ENCODE measurements around the gene FHIT.

The FHIT gene

GRCh38 chr3:61251174-61251972 lies at the start of gene FHIT:
Gene FHIT (minus strand): TSS chr3:61251452.
- peak; percentile 96 for DNase-seq

GRCh38 chr3:61300786-61301185 lies 49.5 kb upstream of the FHIT start:
- no peak for DNase-seq

DNA sequence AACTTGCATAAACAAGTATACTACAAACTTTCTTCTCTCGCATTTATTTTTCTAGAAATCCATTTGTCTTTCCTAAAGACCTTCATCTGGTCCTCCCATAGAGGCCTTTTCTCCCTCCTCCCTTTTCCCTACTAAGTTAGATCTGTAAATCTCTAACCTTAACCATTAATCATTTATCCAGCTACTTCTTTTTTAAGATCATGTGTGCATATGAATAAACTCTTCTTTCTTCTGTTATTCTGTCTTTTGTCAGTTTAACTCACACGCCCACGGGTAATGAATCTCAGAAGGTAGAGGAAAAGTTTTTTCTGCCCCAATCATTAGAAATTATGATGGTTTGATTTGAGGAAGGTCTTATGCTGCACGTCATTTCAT lies 48.7 kb upstream of the FHIT start:
- DNase-seq, result no peak

- no peak for DNase-seq
These were observed 48.2 kb upstream of the FHIT start for GRCh38 chr3:61299343-61300005.

DNA sequence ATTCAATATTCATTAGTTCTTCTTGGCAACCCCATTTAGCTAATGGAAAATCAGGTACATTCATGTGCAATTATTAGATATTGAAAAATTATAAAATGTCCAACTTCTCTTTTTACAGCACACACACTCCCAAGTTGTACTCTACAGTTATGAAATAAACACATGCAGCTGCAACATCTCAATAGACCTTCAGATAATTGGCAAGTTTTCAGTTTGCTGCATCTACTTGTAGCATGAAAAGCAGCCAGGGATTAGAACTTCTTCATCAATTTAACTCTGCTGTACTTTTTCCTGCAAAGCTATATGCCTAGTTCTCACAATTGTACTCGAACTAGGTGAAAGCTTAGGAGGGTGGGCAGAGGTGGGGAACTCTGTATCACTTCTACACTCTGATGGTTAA lies 46.6 kb upstream of the FHIT start:
- DNase-seq, result no peak

DNA sequence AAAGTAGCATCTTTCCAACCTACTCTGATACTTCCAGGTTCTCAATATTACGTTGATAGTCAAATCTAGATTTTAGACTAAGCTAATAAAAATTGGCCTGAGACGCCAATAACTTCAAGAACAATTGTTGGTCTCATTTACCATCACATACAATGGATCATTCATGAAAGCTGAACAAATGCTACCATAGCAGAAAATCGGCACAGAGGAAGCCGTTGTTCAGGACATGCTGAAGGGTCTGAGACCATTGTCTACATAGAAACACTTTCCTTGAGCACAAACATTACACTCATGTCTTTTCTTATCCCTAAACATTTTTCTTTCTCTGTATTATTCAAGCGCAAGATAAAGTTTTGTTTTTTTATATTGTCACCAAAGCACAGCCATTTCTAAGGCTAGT lies 37.2 kb upstream of the FHIT start:
- no peak for DNase-seq

GRCh38 chr3:61283876-61284275 lies 32.6 kb upstream of the FHIT start:
- no peak for DNase-seq

- no peak for DNase-seq
These were observed 27.5 kb upstream of the FHIT start for GRCh38 chr3:61278713-61279112.

DNA sequence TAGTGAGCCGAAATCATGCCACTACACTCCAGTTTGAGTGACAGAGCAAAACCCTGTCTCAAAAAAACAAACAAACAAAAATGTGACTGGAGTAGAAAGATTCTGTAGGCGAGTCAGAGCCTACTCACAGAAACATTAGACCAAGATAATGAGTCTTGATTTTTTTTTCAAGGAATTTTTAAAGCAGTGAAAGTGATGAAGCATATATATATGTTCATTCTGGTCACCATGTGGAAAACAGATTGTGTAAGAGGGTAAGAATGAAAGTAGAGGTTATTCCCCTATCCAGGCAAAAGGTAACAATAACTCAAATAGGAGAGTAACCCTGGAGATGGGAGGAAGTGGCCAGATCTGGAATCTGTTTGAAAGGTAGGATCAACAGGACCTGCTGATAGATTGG lies 26.2 kb upstream of the FHIT start:
- no peak for DNase-seq

- no peak for DNase-seq
These were observed 18.2 kb upstream of the FHIT start for GRCh38 chr3:61269435-61269834.

DNA sequence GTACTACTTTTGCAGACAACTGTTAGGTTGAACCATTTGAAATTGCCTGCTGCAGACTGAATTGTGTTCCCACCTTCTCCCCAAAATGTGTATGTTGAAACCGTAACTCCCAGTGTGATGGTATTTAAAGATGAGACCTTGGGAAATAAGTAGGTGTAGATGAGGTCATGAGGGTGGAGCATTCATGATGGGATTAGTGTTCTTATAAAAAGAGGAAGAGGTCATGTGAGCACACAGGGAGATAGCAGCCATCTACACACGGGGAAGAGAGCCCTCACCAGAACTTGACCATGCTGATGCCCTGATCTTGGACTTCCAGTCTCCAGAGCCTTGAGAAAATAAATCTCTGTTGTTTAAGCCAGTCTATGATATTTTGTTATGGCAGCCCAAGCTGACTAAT lies 17.4 kb upstream of the FHIT start:
- DNase-seq, result no peak

DNA sequence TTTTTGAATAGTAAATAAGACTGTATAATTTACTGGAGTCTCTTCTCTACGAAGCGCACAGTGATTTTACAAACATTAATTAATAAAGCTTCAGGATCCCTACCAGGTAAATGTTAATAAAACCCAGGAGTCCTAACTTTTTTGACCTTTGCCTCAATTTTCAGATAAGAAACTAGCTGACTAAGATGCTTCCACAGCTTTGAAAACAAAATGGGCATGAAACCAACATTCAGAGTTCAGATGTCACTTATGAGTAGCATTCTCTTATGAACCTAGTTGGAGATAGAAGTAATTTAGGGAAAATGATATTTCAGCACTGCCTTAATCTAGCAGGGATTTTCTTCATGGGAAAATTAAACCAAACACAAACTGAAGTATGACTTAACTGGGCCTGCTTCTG lies 13.0 kb upstream of the FHIT start:
- DNase-seq, result no peak

- no peak for DNase-seq
These were observed 5.9 kb upstream of the FHIT start for GRCh38 chr3:61257148-61257547.

- no peak for DNase-seq
These were observed 2.5 kb upstream of the FHIT start for GRCh38 chr3:61253756-61254155.

DNA sequence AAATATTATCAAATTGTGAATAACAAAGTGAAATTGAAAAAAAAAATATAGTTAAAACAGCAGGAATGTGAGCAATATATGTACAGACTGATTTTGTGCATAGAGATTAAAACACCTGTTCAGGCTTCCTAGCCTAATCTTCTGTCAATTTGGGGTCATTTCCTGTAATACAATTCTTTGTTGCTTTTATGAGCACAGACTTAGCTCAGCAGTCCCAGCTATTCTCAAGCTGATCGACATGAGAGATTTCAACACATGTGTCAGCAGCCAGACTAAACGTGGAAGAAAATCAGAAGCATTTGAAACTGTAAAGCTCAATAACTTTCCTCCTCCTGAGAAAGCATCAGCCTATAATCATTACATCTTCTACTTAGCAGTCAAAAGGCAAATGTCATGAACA lies 1.6 kb upstream of the FHIT start:
- no peak for DNase-seq

- DNase-seq, result peak; percentile 38
These were observed 473 bp downstream of the FHIT start for GRCh38 chr3:61250784-61251173.

- DNase-seq, result no peak
These were observed 2.8 kb downstream of the FHIT start for GRCh38 chr3:61248496-61248895.

- DNase-seq, result no peak
These were observed 4.1 kb downstream of the FHIT start for GRCh38 chr3:61247191-61247590.

- no peak for DNase-seq
These were observed 11.4 kb downstream of the FHIT start for GRCh38 chr3:61239871-61240270.

GRCh38 chr3:61237858-61238257 lies 13.4 kb downstream of the FHIT start:
- no peak for DNase-seq

DNA sequence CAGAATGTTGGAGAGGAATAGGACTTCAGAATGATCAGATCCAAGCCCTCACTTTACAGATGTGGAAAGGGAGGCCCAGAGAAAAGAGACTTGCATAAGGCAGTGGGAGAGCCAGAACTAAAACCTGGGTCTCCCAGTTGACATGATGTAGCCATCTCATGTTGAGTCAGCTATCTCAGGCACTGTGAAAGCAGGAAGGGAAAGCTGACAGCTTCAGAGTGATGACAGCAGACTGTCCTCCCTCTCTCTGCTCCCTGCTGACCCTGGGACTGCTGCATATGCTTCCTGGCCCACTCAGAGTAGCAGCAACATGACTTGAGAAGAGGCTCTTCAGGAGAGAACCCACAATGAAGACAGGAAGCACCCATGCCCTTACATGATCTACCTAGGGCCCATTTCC lies 14.7 kb downstream of the FHIT start:
- DNase-seq, result no peak

DNA sequence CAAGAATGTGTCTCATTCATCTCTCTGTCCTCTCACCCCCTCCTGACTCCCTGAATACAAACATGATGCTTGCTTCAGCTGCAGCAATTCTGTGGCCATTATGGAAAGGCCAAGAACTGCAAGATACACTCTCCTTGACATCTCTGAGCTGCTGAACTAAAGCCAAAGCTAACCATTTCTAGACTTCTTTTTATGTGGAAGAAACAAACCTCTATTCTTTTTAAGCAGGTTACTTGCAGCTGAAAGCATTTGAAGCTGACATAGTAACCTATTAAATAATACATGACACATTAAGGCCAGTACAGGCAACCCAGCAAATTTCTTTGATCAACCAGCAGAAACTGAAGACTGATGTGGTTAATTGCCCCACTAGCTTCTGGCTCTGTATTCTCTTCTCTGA lies 17.5 kb downstream of the FHIT start:
- DNase-seq, result no peak

GRCh38 chr3:61231693-61232092 lies 19.6 kb downstream of the FHIT start:
- no peak for DNase-seq

DNA sequence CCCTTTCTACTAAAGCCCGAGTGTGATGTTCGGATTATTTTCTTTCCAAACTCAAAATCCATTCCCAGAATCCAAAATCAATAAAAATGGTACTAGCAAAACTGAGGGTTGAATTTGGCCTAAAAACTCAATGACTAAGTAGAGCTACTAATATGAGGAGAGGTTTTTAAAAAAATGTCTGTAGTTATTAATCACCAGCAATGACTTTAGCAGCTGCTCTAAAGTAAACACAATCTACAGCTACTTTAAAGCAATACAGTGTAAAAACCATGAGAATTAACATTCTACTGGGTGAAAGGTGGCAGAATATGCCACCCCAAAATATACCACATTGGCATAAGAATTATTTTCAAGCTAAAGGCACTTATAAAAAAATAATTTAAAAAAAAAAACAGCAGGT lies 23.5 kb downstream of the FHIT start:
- no peak for DNase-seq

DNA sequence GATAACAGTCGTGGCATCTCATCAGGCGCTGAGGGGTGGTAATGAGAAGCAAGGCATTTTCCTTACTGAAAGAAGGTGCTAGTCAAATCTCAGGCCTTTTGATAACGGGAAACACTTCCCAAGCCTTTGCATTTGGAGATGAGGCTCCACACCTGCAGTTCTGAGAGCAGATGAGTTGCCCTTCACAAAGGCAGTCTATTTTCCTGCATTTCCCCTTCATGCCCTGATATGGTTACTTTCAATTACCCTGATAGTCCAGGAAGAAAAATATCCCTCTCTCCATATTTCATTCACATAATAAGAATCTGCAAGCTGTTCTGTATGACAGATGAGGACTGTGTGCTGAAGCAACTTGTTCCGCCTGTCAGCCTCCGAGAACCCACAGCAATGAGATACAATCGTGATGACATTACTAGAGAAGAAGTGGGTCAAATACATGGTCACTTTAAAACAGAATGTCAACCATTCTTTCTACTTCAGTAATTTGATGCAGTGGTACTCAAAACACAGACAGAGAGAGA lies 25.0 kb downstream of the FHIT start:
- no peak for DNase-seq
